Glomerular endothelial cell (primary cell): ENCODE results near the gene MATN3. TPM values are rescaled to one million over a fixed set of nuclear protein-coding genes. Genes with fewer than 3 reads are reported as not detected.

Source experiments
- DNase-seq: peaks from one replicate; pipeline ENCODE4 v3.0.0-alpha.2; 2011; ENCODE audit warnings: low read depth, low spot score; ENCODE audit errors: extremely low read depth
- total RNA-seq: library from RNA; depleted of rRNA; stranded (reverse); fragments of >200 nt; gene quantifications from 2 replicates; pipeline ENCODE4 v1.2.3, GENCODE V29; 2015

MATN3 gene
- total RNA-seq, 1 donor from 2014 or later: 1.9 TPM

GRCh38 chr2:20005891-20006470 lies 6.5 kb downstream of the MATN3 start:
- no peak for DNase-seq

GRCh38 chr2:20005067-20005627 lies 7.3 kb downstream of the MATN3 start:
- no peak for DNase-seq

- no peak for DNase-seq
These were observed 11.1 kb downstream of the MATN3 start for GRCh38 chr2:20001361-20001863.

- no peak for DNase-seq
These were observed 18.7 kb downstream of the MATN3 start for GRCh38 chr2:19993731-19994130.

- no peak for DNase-seq
These were observed 20.6 kb downstream of the MATN3 start for GRCh38 chr2:19991895-19992294.

GRCh38 chr2:19990416-19990728 lies 22.1 kb downstream of the MATN3 start:
- no peak for DNase-seq

GRCh38 chr2:19989667-19990415 lies 22.6 kb downstream of the MATN3 start, which contains the start of gene WDR35:
WDR35 (minus strand) TSS chr2:19990105; CDS start chr2:19990015, 90 bp downstream.
- DNase-seq: no peak

- DNase-seq: no peak
These were observed 23.2 kb downstream of the MATN3 start for GRCh38 chr2:19989342-19989666.

GRCh38 chr2:19988600-19988999 lies 23.9 kb downstream of the MATN3 start:
- no peak for DNase-seq

- DNase-seq: no peak
These were observed 24.5 kb downstream of the MATN3 start for GRCh38 chr2:19987936-19988335.

- DNase-seq: no peak
These were observed 30.2 kb downstream of the MATN3 start for GRCh38 chr2:19982268-19982667.

- DNase-seq: no peak
These were observed 32.5 kb downstream of the MATN3 start for GRCh38 chr2:19979932-19980331.

GRCh38 chr2:19973466-19973865 lies 39.0 kb downstream of the MATN3 start:
- DNase-seq: no peak

GRCh38 chr2:19971691-19972090 lies 40.8 kb downstream of the MATN3 start:
- DNase-seq: peak; percentile 61

GRCh38 chr2:19963386-19963785 lies 49.1 kb downstream of the MATN3 start:
- DNase-seq: no peak

GRCh38 chr2:19955544-19956422 lies 56.7 kb downstream of the MATN3 start:
- DNase-seq: peak; percentile 68

GRCh38 chr2:19949071-19949470 lies 63.4 kb downstream of the MATN3 start:
- no peak for DNase-seq

GRCh38 chr2:19947184-19947940 lies 65.1 kb downstream of the MATN3 start:
- DNase-seq: no peak

GRCh38 chr2:19944205-19944845 lies 68.1 kb downstream of the MATN3 start:
- no peak for DNase-seq

GRCh38 chr2:19943189-19943588 lies 69.3 kb downstream of the MATN3 start:
- no peak for DNase-seq
